ENCODE data around the gene CATSPERZ. TPM values are rescaled to one million over a fixed set of nuclear protein-coding genes. Genes with fewer than 3 reads are reported as not detected.
"Not testable (repeated sequence)": the region's sequence is repeated elsewhere in the genome, so short reads cannot be mapped to it uniquely, and the experiment has no call there.

Gene CATSPERZ
- total RNA-seq, 2 donors from 2014 or later: 1.4 TPM; not detected in 1

DNA sequence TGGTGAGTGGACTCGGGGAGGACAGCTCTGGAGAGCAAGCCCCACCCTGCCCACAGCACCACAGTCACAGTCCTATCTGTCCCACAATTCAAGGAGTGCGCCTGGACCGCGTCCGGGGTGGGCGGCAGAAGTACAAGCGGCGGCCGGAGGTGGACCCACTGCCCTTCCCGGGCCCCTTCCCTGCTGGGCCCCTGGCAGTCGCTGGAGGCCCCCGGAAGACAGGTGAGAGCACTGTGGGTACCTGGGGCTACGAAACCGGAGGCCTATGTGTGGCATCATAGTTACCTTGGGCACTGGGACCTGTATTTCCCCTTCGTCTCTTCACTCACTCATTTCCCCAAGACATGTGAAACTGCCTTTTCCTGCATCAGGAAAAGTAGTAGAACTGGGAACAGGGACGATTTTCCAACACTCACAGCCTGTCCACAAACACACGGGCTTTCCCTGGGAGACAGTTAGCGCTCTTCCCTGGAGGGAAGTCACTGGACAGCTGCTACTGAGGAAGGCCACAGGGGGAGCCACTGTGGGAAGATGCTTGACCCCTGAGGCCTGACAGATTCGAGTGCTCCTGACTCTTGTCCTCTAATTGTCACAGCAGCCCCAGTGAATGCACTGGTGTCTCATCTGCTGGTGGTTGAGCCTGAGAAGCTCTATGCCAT is 14.1 kb downstream of the CATSPERZ start:
- intact Hi-C loops (cut with DNase I): loop anchor here in 1 of 2 donors (5.0 kb wide), 1 partner anchor 38 kb away; no protein-coding TSS in a partner anchor
- DNase-seq (ENCODE audit: low spot score): no peak

DNA sequence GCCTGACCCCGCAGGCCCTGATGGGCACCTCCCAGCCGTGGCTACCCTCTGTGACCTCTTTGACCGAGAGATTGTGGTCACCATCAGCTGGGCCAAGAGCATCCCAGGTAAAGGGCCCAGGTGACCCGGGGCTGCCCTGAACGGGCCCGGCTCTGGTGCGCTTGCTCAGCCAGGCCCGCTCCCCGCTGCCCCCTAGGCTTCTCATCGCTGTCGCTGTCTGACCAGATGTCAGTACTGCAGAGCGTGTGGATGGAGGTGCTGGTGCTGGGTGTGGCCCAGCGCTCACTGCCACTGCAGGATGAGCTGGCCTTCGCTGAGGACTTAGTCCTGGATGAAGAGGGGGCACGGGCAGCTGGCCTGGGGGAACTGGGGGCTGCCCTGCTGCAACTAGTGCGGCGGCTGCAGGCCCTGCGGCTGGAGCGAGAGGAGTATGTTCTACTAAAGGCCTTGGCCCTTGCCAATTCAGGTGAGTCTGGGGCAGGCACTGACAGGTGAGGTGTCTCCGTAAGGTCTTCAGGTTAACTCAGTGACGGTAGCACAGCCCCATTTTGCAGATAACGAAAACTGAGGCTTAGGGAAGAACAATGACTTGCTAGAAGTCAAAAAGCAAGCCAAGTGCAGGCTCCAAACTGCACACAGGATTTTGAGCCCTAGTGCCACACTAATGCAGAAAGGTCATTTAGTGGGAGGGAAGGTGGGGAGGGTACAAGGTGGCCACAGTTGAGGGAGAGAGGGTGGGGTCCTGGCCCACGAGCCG is 14.8 kb downstream of the CATSPERZ start:
- intact Hi-C loops (cut with DNase I): loop anchor here in 1 of 2 donors (5.0 kb wide), 1 partner anchor 37 kb away; no protein-coding TSS in a partner anchor
- DNase-seq (ENCODE audit: low spot score): peak; percentile 71

- peak; percentile 69 for DNase-seq (ENCODE audit: low spot score)
- intact Hi-C loops (cut with DNase I): not testable (repeated sequence)
Measured at GRCh38 chr11:64315667-64316526, 15.7 kb downstream of the CATSPERZ start.

GRCh38 chr11:64316672-64317324 is 16.6 kb downstream of the CATSPERZ start:
- intact Hi-C loops (cut with DNase I): no loop called here
- DNase-seq (ENCODE audit: low spot score): no peak

DNA sequence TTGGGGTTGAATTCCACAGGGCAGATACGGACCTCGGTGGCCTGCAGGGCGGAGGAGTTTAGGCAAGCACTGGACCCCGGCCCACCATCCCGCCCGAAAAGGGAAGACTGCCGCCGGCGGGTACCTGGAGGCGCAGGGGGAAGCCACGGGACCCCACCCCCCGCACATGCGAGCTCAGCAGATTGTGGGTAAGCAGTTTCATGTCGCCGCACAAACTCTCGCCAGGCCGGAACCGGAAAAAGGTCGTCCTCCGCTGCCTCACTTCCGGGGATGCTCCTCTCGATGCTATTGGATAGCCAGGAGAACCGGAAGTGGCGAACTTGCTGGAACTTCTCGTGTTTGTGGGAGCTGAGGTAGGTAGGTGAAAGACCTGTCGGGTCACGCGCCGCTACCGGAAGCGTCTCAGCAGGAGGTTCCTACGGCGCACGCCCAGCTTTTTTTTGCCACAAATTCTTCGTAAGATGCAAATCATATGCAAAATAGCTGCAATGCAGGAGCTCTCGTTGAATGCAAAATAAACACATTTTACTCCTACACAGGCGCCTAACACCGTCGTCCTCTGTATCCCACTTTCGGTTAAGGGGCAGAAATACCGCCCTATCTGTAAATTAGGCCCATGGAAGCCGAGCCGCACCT is 17.3 kb downstream of the CATSPERZ start, which contains the start of gene TRMT112:
Gene TRMT112, minus strand, starts transcription at position 235 of the 636 bp plus-strand sequence. Its CDS starts 33 bp downstream, at position 202.
- intact Hi-C loops (cut with DNase I): no loop called here
- DNase-seq (ENCODE audit: low spot score): peak; percentile 98

GRCh38 chr11:64317961-64318765 is 18.0 kb downstream of the CATSPERZ start, which contains the start of gene PRDX5:
Gene PRDX5, plus strand, starts transcription at chr11:64318121. Its CDS starts 95 bp downstream, at chr11:64318216.
- intact Hi-C loops (cut with DNase I): no loop called here
- DNase-seq (ENCODE audit: low spot score): peak; percentile 99

- intact Hi-C loops (cut with DNase I): no loop called here
- peak; percentile 81 for DNase-seq (ENCODE audit: low spot score)
Measured at GRCh38 chr11:64318766-64319761, 18.9 kb downstream of the CATSPERZ start.

GRCh38 chr11:64320556-64320955 is 20.4 kb downstream of the CATSPERZ start:
- peak; percentile 64 for DNase-seq (ENCODE audit: low spot score)
- intact Hi-C loops (cut with DNase I): no loop called here

DNA sequence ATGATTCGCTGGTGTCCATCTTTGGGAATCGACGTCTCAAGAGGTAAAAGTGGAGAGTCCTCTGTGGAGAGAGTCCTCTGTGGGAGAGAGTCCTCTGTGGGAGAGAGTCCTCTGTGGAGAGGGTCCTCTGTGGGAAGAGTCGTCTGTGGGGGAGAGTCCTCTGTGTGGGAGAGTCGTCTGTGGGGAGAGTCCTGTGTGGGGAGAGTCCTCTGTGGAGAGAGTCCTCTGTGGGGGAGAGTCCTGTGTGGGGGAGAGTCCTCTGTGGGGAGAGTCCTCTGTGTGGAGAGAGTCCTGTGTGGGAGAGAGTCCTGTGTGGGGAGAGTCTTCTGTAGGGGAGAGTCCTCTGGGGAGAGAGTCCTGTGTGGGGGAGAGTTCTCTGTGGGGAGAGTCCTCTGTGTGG is 20.9 kb downstream of the CATSPERZ start:
- intact Hi-C loops (cut with DNase I): no loop called here
- no peak for DNase-seq (ENCODE audit: low spot score)

- DNase-seq (ENCODE audit: low spot score): peak; percentile 40
- intact Hi-C loops (cut with DNase I): no loop called here
Measured at GRCh38 chr11:64321533-64321932, 21.4 kb downstream of the CATSPERZ start.

- peak; percentile 74 for DNase-seq (ENCODE audit: low spot score)
- intact Hi-C loops (cut with DNase I): no loop called here
Measured at GRCh38 chr11:64322925-64323260, 22.7 kb downstream of the CATSPERZ start.

DNA sequence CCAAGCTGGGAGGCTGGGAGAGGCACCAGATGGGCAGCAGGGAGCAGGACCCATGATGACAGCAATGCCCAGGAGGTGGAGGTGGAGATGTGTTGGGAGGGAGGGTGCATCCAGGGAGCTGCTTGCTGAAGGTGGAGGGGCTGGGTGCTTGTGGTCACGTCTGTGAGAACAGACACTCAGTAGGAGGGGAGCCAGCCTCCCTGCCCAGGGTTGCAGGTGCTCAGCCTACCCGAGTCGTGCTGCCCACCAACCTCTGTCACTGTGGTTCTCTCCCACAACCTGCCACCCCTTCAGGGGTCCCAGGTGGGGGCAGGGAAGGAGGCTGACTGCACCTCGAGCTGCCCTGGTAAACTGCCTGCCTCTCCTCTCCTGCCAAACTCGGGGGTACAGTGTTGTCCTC is 23.2 kb downstream of the CATSPERZ start:
- intact Hi-C loops (cut with DNase I): no loop called here
- peak; percentile 69 for DNase-seq (ENCODE audit: low spot score)

- DNase-seq (ENCODE audit: low spot score); intact Hi-C loops (cut with DNase I): not testable (repeated sequence)
Measured at GRCh38 chr11:64323984-64324383, 23.8 kb downstream of the CATSPERZ start.

- DNase-seq (ENCODE audit: low spot score): no peak
- intact Hi-C loops (cut with DNase I): no loop called here
Measured at GRCh38 chr11:64324692-64325469, 24.7 kb downstream of the CATSPERZ start.

GRCh38 chr11:64327375-64327774 is 27.2 kb downstream of the CATSPERZ start:
- intact Hi-C loops (cut with DNase I): no loop called here
- no peak for DNase-seq (ENCODE audit: low spot score)

GRCh38 chr11:64327993-64328392 is 27.8 kb downstream of the CATSPERZ start:
- intact Hi-C loops (cut with DNase I): no loop called here
- no peak for DNase-seq (ENCODE audit: low spot score)

Data from posterior vena cava (tissue), 2 donors.